Prostate gland (tissue), 2 donors: ENCODE data around the gene LAIR1. TPM values are rescaled to one million over a fixed set of nuclear protein-coding genes. Genes with fewer than 3 reads are reported as not detected.

ENCODE experiments used
- DNase-seq: peaks from one replicate; pipeline ENCODE4 v3.0.0-alpha.2; 2019; ENCODE audit warnings: low spot score
- H3K27ac ChIP-seq, 2 donors: fragments of 200-600 bp; sonication (generic); 2 replicates each; pipeline ENCODE4 v1.5.1; 2017 to 2019
- H3K27me3 ChIP-seq: fragments of 200-600 bp; sonication (generic); replicated peaks from 2 replicates; pipeline ENCODE4 v1.5.1; 2019; ENCODE audit not compliant: insufficient read depth
- H3K36me3 ChIP-seq, 2 donors: fragments of 200-600 bp; sonication (generic); 1 replicate in 1 of 2; 2 replicates in 1 of 2; pipeline versions ENCODE4 v1.5.1 to v1.8.1; 2017 to 2019
- H3K4me1 ChIP-seq: fragments of 200-600 bp; sonication (generic); replicated peaks from 2 replicates; pipeline ENCODE4 v1.5.1; 2019
- H3K4me3 ChIP-seq, 2 donors: fragments of 200-600 bp; sonication (generic); 2 replicates each; pipeline ENCODE4 v1.5.1; 2017 to 2019
- H3K9me3 ChIP-seq: fragments of 200-600 bp; sonication (generic); 2 replicates; pipeline ENCODE4 v1.5.1; 2017
- CTCF ChIP-seq, 4 experiments: fragments of 200-600 bp in 2 of 4; fragments of 450-650 bp in 2 of 4; sonication (generic) in 2 of 4; IDR thresholded peaks; 1 replicate in 3 of 4; 2 replicates in 1 of 4; pipeline ENCODE4 v1.5.1; 2016 to 2019; ENCODE audit warnings: antibody characterized with exemption in 4 of 4, mild to moderate bottlenecking in 2 of 4, moderate library complexity in 2 of 4
- POLR2A ChIP-seq: fragments of 450-650 bp; IDR thresholded peaks from one replicate; pipeline ENCODE4 v1.6.1; 2016; ENCODE audit warnings: antibody characterized with exemption, mild to moderate bottlenecking
- POLR2AphosphoS5 ChIP-seq: sonication (generic); formaldehyde crosslinking; IDR thresholded peaks from one replicate; pipeline ENCODE4 v1.6.1; 2017; ENCODE audit warnings: antibody characterized with exemption
- WGBS: methylation state at CpG from one replicate; pipeline ENCODE4 v1.1.5; 2018; 5-methylcytosine and 5-hydroxymethylcytosine counted together
- intact Hi-C: fragments of 100-400 bp; cut with DNase I; formaldehyde crosslinking; loops from one replicate; pipeline ENCODE4 v1.14.2; 2022
- total RNA-seq, 2 donors: library from RNA; depleted of rRNA; stranded (reverse); fragments of >200 nt; gene quantifications; one replicate each; pipeline ENCODE4 v1.1.0, GENCODE V29; 2016

Gene LAIR1
- total RNA-seq, 2 donors from 2014 or later, result 7.2 to 19.7 TPM

- Histone ChIP-seq H3K27ac (no peak within 1 kb of the TSS), H3K36me3 (no peaks in the 10 kb centered on the region), H3K27me3 (no peaks in the 10 kb centered on the region), H3K9me3 (no peaks in the 10 kb centered on the region), H3K4me1 (no peaks in the 10 kb centered on the region), H3K4me3 (no peak within 1 kb of the TSS)
- WGBS, result 55% methylated on average over 13 of the region's 13 CpGs
- no peak for DNase-seq
- intact Hi-C loops, result no loop called here
- no peak for TF ChIP-seq POLR2AphosphoS5
- TF ChIP-seq CTCF (IDR thresholded peaks at IDR 0.05), result no peak
- no peak for TF ChIP-seq POLR2A
Observed at GRCh38 chr19:54312436-54313377, 52.0 kb downstream of the LAIR1 start, which contains the start of gene LILRA5. TSS of gene LILRA5 (minus strand) at chr19:54313166. CDS start at chr19:54313019, 147 bp downstream.

GRCh38 chr19:54312011-54312410 is 52.7 kb downstream of the LAIR1 start:
- 80% methylated on average over 5 of the region's 6 CpGs for WGBS
- Histone ChIP-seq H3K9me3 (no peaks in the 10 kb centered on the region), H3K27me3 (no peaks in the 10 kb centered on the region), H3K36me3 (no peaks in the 10 kb centered on the region), H3K27ac (no peak overlapping the region), H3K4me1 (no peaks in the 10 kb centered on the region), H3K4me3 (no peak overlapping the region)
- no peak for TF ChIP-seq POLR2AphosphoS5
- no peak for TF ChIP-seq POLR2A
- TF ChIP-seq CTCF (IDR thresholded peaks at IDR 0.05), result no peak
- no peak for DNase-seq
- intact Hi-C loops, result no loop called here

GRCh38 chr19:54311486-54311885 is 53.2 kb downstream of the LAIR1 start:
- no peak overlapping the region for H3K27ac ChIP-seq
- TF ChIP-seq POLR2AphosphoS5, result no peak
- TF ChIP-seq CTCF (IDR thresholded peaks at IDR 0.05), result no peak
- no peak for TF ChIP-seq POLR2A
- intact Hi-C loops, result no loop called here
- 72% methylated on average over 5 of the region's 5 CpGs for WGBS
- no peak for DNase-seq
- no peaks in the 10 kb centered on the region for H3K36me3 ChIP-seq
- H3K9me3 ChIP-seq, result no peaks in the 10 kb centered on the region
- H3K4me3 ChIP-seq, result no peak overlapping the region
- H3K4me1 ChIP-seq, result no peaks in the 10 kb centered on the region
- no peaks in the 10 kb centered on the region for H3K27me3 ChIP-seq

- 75% methylated on average over 5 of the region's 5 CpGs for WGBS
- TF ChIP-seq POLR2AphosphoS5 (no peak), CTCF (IDR thresholded peaks at IDR 0.05) (no peak), POLR2A (no peak)
- Histone ChIP-seq H3K4me3 (no peak overlapping the region), H3K9me3 (no peaks in the 10 kb centered on the region), H3K4me1 (no peaks in the 10 kb centered on the region), H3K27me3 (no peaks in the 10 kb centered on the region), H3K27ac (no peak overlapping the region), H3K36me3 (no peaks in the 10 kb centered on the region)
- intact Hi-C loops, result no loop called here
- no peak for DNase-seq
Observed at GRCh38 chr19:54310543-54310942, 54.2 kb downstream of the LAIR1 start.

- no peak for DNase-seq
- Histone ChIP-seq H3K9me3 (no peaks in the 10 kb centered on the region), H3K27ac (no peak overlapping the region), H3K36me3 (no peaks in the 10 kb centered on the region), H3K4me3 (no peak overlapping the region), H3K27me3 (no peaks in the 10 kb centered on the region), H3K4me1 (no peaks in the 10 kb centered on the region)
- no peak for TF ChIP-seq POLR2AphosphoS5
- no peak for TF ChIP-seq CTCF (IDR thresholded peaks at IDR 0.05)
- no peak for TF ChIP-seq POLR2A
- 77% methylated on average over 12 of the region's 12 CpGs for WGBS
- intact Hi-C loops, result no loop called here
Observed at GRCh38 chr19:54309811-54310210, 54.9 kb downstream of the LAIR1 start.
